Activated CD8-positive, alpha-beta memory T cell treated with anti-CD3 and anti-CD28 coated beads, Interleukin-2, amount 10 ng/mL, durations not matched to agents 7 days and 5 days (primary cell): ENCODE results near the gene PHF19. TPM values are rescaled to one million over a fixed set of nuclear protein-coding genes. Genes with fewer than 3 reads are reported as not detected.

Experiments used
- ATAC-seq: fragments of 150-1000 bp; cut with Tn5 transposase; one replicate; pipeline ENCODE4 v1.10.0; 2021; ENCODE audit warnings: moderate library complexity
- CTCF ChIA-PET: fragments of 350-600 bp; sonication (Branson Sonifier 250); formaldehyde crosslinking; loops from one replicate; lab custom pipeline; 2021; ENCODE audit warnings: antibody characterized with exemption; lab: Charles Lee
- DNase-seq: peaks from one replicate; pipeline ENCODE4 v3.0.0-alpha.2; 2020
- H3K27ac Mint-ChIP-seq: one replicate; pipeline ENCODE4 v1.8.0; 2021; ENCODE audit warnings: mild to moderate bottlenecking, mixed read lengths
- H3K27me3 Mint-ChIP-seq: one replicate; pipeline ENCODE4 v1.8.0; 2021; ENCODE audit warnings: mixed read lengths
- H3K36me3 Mint-ChIP-seq: one replicate; pipeline ENCODE4 v1.8.0; 2021; ENCODE audit warnings: mild to moderate bottlenecking, mixed read lengths
- H3K4me1 Mint-ChIP-seq: one replicate; pipeline ENCODE4 v1.8.0; 2021; ENCODE audit warnings: mixed read lengths
- H3K4me3 Mint-ChIP-seq: one replicate; pipeline ENCODE4 v1.8.0; 2021; ENCODE audit warnings: mild to moderate bottlenecking, moderate library complexity, mixed read lengths
- H3K9me3 Mint-ChIP-seq: one replicate; pipeline ENCODE4 v1.8.0; 2022; ENCODE audit warnings: low read depth, mixed read lengths
- total RNA-seq, 2 experiments: library from RNA; stranded (reverse); gene quantifications; one replicate each; pipeline ENCODE4 v1.2.3, GENCODE V29; 2021

PHF19 gene
- total RNA-seq, 2 experiments from 2014 or later = 246 to 254 TPM

DNA sequence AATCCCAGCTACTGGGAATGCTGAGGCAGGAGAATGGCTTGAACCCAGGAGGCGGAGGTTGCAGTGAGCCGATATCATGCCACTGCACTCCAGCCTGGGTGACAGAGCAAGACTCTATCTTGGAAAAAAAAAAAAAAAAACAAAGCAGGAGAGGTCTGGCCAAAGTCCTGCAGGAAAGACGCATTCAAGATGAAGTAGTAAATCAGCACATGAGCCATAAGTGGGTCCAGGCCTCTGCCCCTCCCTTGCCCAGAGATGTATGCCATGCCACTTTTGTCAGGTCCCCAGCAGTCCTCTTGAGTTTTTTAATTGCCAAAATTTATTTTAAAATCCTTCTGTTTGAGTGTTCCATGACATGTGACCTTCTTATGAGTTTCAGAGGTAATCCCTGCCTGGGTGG is 8.5 kb upstream of the PHF19 start:
- Mint-ChIP-seq H3K36me3 (peaks cover 5% of the 10 kb centered on the region), H3K4me1 (peaks cover 53% of the 10 kb centered on the region), H3K4me3 (no peak overlapping the region), H3K27ac (no peak overlapping the region), H3K9me3 (no peaks in the 10 kb centered on the region), H3K27me3 (no peaks in the 10 kb centered on the region)
- ATAC-seq (no peak), DNase-seq (no peak)
- CTCF ChIA-PET = interaction anchor here (1.1 to 2.3 kb wide), 5 partner anchors 11 to 51 kb away, joined by 3 to 13 read pairs (median 4); partner anchors contain the start of gene TRAF1

DNA sequence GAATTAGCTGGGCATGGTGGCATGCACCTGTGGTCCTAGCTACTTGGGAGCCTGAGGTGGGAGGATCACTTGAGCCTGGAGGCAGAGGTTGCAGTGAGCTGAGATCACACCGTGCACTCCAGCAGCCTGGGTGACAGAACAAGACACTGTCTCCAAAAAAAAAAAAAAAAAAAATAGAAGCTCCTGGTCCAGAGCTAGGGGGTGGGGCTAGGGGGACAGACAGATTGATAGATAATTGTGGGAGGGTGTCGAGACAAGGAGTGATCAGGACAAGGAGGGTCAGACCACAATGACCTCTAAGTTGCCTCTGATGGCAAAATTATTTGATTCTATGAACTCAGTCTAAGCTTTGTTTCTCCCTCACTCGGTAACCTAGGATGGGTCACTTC is 6.6 kb upstream of the PHF19 start:
- DNase-seq (no peak), ATAC-seq (no peak)
- Mint-ChIP-seq H3K36me3 (peaks cover 8% of the 10 kb centered on the region), H3K4me1 (peaks cover 57% of the 10 kb centered on the region), H3K27me3 (no peaks in the 10 kb centered on the region), H3K4me3 (no peak overlapping the region), H3K27ac (no peak overlapping the region), H3K9me3 (no peaks in the 10 kb centered on the region)
- CTCF ChIA-PET = interaction anchor here (0.6 to 2.6 kb wide), 9 partner anchors 9 to 475 kb away, joined by 3 to 11 read pairs (median 5); no protein-coding TSS in a partner anchor

DNA sequence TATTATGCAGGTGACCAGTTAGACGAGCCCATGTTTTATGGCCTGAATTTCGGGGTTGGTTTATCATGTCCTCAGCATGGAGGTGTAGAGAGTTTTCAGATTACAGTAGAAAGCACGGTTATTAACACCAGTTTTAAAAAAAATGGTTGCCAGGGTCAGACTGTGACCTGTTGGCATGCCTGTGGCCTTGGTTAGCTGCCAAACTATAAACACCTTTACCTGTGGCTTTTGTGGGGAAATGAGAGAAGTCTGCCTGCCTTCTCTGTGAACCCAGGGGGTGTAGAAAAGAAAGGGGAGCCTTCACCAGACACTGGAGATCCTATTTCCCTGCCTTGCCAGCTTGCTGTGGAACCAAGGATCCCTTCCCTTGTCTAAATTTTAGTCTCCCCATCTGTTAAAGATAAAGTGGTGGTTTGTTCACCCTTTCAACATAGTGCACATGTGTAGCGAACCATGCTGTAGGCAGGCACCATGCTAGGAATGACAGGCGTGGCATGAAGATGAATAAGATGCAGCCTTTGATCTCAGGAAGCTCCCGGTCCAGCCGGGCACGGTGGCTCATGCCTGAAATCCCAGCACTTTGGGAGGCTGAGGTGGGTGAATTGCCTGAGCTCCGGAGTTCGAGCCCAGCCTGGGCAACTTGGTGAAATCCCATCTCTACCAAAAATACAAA is 6.1 kb upstream of the PHF19 start:
- ATAC-seq (no peak), DNase-seq (no peak)
- Mint-ChIP-seq H3K27ac (no peak overlapping the region), H3K27me3 (no peaks in the 10 kb centered on the region), H3K4me1 (peaks cover 58% of the 10 kb centered on the region), H3K9me3 (no peaks in the 10 kb centered on the region), H3K4me3 (no peak overlapping the region), H3K36me3 (peaks cover 8% of the 10 kb centered on the region)
- CTCF ChIA-PET = interaction anchor here (0.9 to 2.6 kb wide), 7 partner anchors 9 to 127 kb away, joined by 3 to 11 read pairs (median 6); no protein-coding TSS in a partner anchor

DNA sequence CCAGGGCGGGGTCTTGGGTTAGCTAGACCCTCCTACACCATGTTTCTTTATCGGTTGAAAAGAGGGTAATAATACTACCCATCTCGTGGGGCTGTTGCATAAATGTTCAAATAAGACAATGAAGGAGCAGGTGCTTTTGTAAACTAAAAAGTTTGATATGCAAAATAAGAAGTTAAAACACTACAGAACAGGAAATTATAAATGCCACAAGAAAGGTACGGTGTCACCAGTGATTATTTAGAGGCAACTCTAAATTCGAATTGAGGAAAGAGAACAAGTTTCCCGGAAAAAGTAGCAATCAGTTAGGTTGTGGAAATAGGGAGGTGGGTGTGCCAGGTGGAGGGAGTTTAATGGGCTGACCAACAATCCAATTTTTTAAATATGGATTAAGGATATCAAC is 2.5 kb upstream of the PHF19 start:
- ATAC-seq = no peak

DNA sequence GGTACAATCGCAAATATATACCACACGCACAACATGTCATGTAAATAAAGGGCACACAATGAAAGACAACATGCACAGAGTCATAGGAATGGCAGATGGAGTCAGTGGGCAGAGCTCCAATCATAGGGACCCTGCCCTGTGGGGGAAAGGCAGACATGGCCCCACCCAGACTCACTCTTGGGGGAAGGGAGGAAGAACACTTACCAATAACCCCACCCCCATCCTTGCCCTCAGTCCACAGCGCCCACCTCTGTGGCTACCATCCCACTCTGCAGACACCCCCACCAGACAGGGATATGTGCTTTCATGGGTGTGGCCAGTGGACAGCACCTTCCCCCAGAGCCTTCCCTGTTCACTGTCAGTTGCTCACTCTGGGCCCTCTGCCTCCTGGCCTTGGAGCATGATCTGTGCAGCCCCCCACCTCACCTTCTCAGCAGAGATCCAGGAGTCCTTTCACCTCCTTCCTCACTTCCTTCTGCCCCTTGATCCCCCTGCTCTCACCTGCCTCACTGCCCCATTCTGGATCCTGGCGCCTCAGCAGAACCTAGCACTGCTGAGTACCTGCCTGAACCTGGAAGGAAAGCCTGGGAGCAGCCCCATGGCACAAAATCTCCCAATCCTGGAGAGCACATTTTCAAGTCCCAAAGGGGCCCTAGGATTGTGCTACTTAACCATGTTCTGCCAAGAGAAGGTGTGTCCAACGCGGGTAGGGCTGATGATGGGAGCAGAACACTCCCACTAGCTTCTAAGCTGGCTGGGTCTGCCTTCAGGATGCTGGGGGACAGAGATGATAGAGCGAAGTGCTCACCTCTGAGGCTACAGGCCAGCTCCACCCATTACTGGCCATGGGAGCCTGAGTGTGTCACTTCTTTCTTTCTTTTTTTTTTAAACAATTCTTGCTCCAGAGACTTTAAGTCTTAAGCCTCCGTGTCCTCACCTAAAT is 1.5 kb upstream of the PHF19 start:
- H3K27ac Mint-ChIP-seq = peak overlapping the region; percentile 91
- ATAC-seq = no peak
- H3K4me3 Mint-ChIP-seq = peak overlapping the region; percentile 82
- no peaks in the 10 kb centered on the region for H3K9me3 Mint-ChIP-seq
- peaks cover 35% of the 10 kb centered on the region for H3K36me3 Mint-ChIP-seq
- no peaks in the 10 kb centered on the region for H3K27me3 Mint-ChIP-seq
- peaks cover 68% of the 10 kb centered on the region for H3K4me1 Mint-ChIP-seq
- peak; percentile 74 for DNase-seq
- CTCF ChIA-PET = interaction anchor here (0.9 to 5.2 kb wide), 13 partner anchors 10 to 58 kb away, joined by 3 to 44 read pairs (median 4); no protein-coding TSS in a partner anchor

More for the DNA sequence above, 2.5 kb upstream of the PHF19 start:
- H3K27me3 Mint-ChIP-seq = no peaks in the 10 kb centered on the region
- DNase-seq = no peak
- peak overlapping the region; percentile 0 for H3K4me3 Mint-ChIP-seq
- H3K9me3 Mint-ChIP-seq = no peaks in the 10 kb centered on the region
- peak overlapping the region; percentile 91 for H3K27ac Mint-ChIP-seq
- peaks cover 62% of the 10 kb centered on the region for H3K4me1 Mint-ChIP-seq
- CTCF ChIA-PET = interaction anchor here (1.0 to 5.2 kb wide), 8 partner anchors 11 to 59 kb away, joined by 3 to 44 read pairs (median 4); no protein-coding TSS in a partner anchor
- peaks cover 25% of the 10 kb centered on the region for H3K36me3 Mint-ChIP-seq

DNA sequence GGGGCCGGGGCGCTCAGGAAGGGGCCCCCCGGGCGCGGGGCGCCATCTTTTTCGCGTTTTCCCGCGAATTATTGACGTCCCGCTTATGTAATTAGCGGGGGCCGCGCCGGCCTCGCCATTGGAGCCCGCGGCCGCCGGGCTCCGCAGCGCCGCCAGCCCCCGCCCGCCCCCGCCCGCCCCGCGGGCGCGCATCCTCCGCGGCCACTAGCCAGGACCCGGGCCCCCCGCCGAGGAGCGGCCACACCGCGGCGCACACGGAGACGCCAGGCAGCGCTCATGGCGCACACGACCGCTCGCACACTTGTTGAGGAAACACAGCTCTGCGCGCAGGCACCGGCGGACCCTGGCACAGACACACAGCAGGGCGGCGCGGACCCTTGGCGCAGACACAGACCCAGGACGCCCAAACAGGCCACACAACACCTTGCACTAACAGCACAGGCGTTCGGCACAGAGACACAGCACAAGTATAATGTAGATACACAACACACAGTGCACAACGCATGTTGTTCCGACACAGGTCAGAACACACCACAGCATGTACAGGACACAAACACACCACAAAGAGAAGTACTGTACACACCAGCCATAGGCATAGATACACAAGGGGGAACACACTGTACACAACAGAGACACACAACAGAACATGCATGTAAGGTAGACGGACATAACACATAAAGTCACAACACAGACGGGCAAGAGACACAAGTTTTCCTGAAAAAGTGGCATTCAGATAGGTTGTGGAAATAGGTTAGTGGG is 467 bp upstream of the PHF19 start:
- no peaks in the 10 kb centered on the region for H3K27me3 Mint-ChIP-seq
- peak; percentile 85 for DNase-seq
- no peaks in the 10 kb centered on the region for H3K9me3 Mint-ChIP-seq
- CTCF ChIA-PET = interaction anchor here (1.0 to 5.2 kb wide), 8 partner anchors 13 to 59 kb away, joined by 3 to 44 read pairs (median 8); no protein-coding TSS in a partner anchor
- peaks cover 44% of the 10 kb centered on the region for H3K36me3 Mint-ChIP-seq
- peak overlapping the region; percentile 91 for H3K27ac Mint-ChIP-seq
- ATAC-seq = peak; percentile 41
- H3K4me1 Mint-ChIP-seq = peaks cover 72% of the 10 kb centered on the region
- peak overlapping the region; percentile 82 for H3K4me3 Mint-ChIP-seq

DNA sequence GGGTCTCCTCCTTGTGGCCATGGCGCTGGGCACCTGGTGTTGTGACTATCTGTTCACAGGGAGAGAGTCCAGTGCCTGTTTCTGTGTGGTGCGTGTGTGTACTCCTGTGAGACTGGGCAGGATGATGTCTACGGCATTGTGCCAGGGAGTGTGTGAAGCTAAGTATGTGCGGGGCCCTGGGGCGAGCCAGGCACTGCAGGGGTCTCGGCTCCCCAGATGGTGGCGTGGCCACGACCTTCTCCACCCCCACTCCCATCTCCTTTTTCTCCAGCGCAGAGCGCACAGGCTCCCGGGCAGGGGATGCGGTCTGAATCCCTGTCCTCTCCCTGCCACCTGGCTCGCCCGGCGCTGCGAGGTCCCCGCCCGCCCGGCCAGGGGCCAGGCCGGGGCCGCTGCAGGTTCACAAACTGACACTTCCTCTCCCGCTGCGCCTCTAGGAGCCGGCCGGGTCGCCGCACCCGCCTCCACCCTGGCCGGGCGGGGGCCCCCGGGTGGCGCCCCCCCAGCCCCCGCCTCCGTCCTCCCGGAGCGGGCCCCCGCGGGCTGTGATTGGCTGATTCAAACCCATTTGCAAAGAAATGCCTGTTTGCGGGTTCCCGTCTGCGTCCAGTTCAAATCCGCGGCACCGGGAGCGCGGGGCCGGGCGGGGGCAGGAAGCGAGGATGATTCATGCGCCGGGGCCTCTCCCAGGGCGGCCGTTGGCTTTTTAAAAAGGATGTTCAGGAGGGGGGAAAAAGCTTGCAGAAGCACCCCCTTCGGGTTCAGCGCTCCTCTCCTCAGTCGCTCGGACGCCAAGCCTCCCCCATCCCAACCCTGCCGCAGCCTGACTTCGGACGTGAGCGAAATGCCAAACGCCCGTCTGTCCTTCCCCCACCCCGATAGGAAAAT is 790 bp downstream of the PHF19 start:
- Mint-ChIP-seq H3K27me3 (no peaks in the 10 kb centered on the region), H3K9me3 (no peaks in the 10 kb centered on the region), H3K36me3 (peaks cover 53% of the 10 kb centered on the region), H3K27ac (peak overlapping the region; percentile 93), H3K4me3 (peak overlapping the region; percentile 90), H3K4me1 (peaks cover 71% of the 10 kb centered on the region)
- CTCF ChIA-PET = interaction anchor here (1.0 to 5.2 kb wide), 9 partner anchors 15 to 196 kb away, joined by 3 to 44 read pairs (median 7); partner anchors contain the start of gene FBXW2
- DNase-seq = peak; percentile 96
- ATAC-seq = peak; percentile 61

DNA sequence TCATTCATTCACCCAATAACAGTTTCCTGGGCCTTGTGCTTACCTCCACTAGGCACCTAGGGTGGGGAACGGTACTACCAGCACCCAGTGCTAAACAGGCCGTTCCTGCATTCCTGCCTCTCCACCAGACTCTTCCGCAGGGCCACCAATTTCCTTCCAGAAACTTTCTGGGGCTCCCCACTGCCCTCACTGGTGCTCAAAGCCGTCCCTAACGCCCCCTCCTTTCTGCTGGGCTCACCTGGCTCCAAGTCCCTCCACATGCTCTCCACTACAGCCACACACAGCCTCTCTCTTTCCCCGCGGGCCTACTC is 1.4 kb downstream of the PHF19 start:
- peaks cover 54% of the 10 kb centered on the region for H3K36me3 Mint-ChIP-seq
- H3K4me1 Mint-ChIP-seq = peaks cover 72% of the 10 kb centered on the region
- H3K27ac Mint-ChIP-seq = peak overlapping the region; percentile 93
- H3K4me3 Mint-ChIP-seq = peak overlapping the region; percentile 90
- no peaks in the 10 kb centered on the region for H3K27me3 Mint-ChIP-seq
- CTCF ChIA-PET = interaction anchor here (1.2 to 5.2 kb wide), 6 partner anchors 15 to 196 kb away, joined by 3 to 44 read pairs (median 8); no protein-coding TSS in a partner anchor
- no peak for ATAC-seq
- DNase-seq = no peak
- H3K9me3 Mint-ChIP-seq = no peaks in the 10 kb centered on the region

DNA sequence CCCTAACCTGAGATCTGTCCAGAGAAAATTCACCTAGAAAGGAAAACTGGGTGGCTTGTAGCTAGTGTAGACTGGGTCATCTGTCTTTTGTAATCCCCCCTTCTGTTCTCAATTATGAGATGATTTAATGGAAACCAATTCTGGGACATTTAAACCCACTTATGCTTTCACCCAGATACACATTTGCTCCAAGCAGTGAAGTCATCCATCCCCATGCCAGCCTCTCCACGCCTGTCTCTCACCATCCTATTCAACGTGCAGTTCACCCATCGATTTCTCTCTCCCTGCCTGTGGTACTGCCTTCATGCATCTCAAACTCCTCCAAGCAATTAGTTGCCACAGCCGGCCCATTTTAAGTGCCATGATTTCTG is 1.8 kb downstream of the PHF19 start:
- H3K4me1 Mint-ChIP-seq = peaks cover 72% of the 10 kb centered on the region
- CTCF ChIA-PET = interaction anchor here (1.2 to 5.2 kb wide), 6 partner anchors 16 to 197 kb away, joined by 3 to 44 read pairs (median 8); no protein-coding TSS in a partner anchor
- no peaks in the 10 kb centered on the region for H3K9me3 Mint-ChIP-seq
- ATAC-seq (no peak), DNase-seq (no peak)
- peak overlapping the region; percentile 90 for H3K4me3 Mint-ChIP-seq
- H3K36me3 Mint-ChIP-seq = peaks cover 54% of the 10 kb centered on the region
- peak overlapping the region; percentile 93 for H3K27ac Mint-ChIP-seq
- no peaks in the 10 kb centered on the region for H3K27me3 Mint-ChIP-seq

DNA sequence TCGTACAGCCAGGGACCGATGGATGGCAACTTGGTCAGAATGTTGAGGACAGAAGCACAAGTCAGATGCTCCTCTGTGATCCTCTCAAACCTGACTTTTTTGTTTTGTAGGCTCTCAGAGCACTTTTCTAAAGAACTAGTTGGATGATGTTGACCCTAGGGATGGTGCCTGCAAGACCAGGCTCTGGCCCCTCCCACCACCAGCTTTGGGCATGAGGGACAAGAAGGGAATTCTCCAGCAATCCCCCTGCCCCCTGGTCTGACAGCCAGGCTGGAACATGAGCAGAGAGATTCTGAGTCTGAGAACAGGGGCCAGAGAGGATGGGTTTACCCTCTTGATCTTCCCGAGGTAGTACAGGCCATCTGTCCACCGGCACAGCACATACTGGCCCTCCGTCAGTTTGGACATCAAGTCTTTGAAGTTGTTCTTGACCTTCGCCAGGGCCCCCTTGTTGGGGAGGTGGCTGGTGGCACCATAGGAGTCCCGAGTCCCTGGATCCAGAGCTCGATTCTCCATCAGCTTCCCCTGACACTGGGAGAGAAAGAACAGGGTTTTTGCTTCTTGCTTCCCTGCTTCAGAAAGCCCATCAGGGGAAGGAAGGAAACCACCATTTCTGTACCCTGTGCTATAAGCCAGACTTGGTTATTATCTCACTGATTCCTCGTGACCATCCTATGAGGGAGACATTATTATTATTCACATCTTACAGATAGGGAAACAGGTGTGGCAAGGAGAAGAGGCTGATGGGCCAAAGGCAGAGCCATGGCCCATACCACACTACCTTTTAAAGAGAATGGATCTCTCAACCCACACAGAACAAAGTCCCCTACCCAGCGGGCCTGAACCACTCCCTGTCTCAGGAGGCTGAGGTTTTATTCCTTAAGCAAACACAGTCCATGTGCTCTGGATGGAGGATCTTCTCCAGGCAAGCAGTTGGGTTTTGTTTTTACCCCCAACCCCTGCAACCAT is 2.5 kb downstream of the PHF19 start:
- H3K4me3 Mint-ChIP-seq = peak overlapping the region; percentile 90
- ATAC-seq (no peak), DNase-seq (no peak)
- peak overlapping the region; percentile 93 for H3K27ac Mint-ChIP-seq
- no peaks in the 10 kb centered on the region for H3K27me3 Mint-ChIP-seq
- H3K4me1 Mint-ChIP-seq = peaks cover 74% of the 10 kb centered on the region
- CTCF ChIA-PET = interaction anchor here (1.2 to 5.2 kb wide), 5 partner anchors 16 to 197 kb away, joined by 4 to 44 read pairs (median 10); no protein-coding TSS in a partner anchor
- peaks cover 58% of the 10 kb centered on the region for H3K36me3 Mint-ChIP-seq
- no peaks in the 10 kb centered on the region for H3K9me3 Mint-ChIP-seq

DNA sequence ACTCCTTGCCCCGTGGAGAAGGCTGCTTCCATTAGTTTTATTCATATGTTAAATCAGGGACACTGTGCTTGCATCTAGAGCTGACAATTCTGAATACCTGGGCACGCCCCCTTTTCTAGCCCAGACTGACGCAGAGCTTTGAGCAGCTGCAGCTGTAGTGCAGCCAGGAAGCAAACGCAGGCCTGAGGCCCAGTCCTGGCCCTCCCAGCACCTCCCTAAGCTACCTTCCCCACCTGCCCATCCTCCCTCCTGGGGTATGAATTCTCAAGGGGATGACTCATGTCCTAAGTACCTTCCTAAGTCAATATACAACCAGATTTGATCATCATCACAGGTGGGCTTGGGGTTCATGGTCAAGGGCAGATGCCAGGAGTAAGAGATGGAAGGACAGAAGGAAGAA is 3.5 kb downstream of the PHF19 start:
- H3K36me3 Mint-ChIP-seq = peaks cover 57% of the 10 kb centered on the region
- peaks cover 69% of the 10 kb centered on the region for H3K4me1 Mint-ChIP-seq
- no peak for ATAC-seq
- DNase-seq = no peak
- peak overlapping the region; percentile 10 for H3K4me3 Mint-ChIP-seq
- no peaks in the 10 kb centered on the region for H3K27me3 Mint-ChIP-seq
- no peaks in the 10 kb centered on the region for H3K9me3 Mint-ChIP-seq
- CTCF ChIA-PET = interaction anchor here (0.7 to 2.4 kb wide), 7 partner anchors 17 to 118 kb away, joined by 3 to 22 read pairs (median 3); no protein-coding TSS in a partner anchor
- peak overlapping the region; percentile 93 for H3K27ac Mint-ChIP-seq
